GM21825 (cell line): Measurements from ENCODE around the gene DCUN1D2.
"Not testable (repeated sequence)": the region's sequence is repeated elsewhere in the genome, so short reads cannot be mapped to it uniquely, and the experiment has no call there.

Experiments
- ATAC-seq: cut with Tn5 transposase; IDR thresholded peaks from one replicate; pipeline ENCODE4 v1.9.1; 2021; ENCODE audit warnings: mild to moderate bottlenecking, moderate library complexity; ENCODE audit not compliant: unreplicated experiment

DCUN1D2 gene

DNA sequence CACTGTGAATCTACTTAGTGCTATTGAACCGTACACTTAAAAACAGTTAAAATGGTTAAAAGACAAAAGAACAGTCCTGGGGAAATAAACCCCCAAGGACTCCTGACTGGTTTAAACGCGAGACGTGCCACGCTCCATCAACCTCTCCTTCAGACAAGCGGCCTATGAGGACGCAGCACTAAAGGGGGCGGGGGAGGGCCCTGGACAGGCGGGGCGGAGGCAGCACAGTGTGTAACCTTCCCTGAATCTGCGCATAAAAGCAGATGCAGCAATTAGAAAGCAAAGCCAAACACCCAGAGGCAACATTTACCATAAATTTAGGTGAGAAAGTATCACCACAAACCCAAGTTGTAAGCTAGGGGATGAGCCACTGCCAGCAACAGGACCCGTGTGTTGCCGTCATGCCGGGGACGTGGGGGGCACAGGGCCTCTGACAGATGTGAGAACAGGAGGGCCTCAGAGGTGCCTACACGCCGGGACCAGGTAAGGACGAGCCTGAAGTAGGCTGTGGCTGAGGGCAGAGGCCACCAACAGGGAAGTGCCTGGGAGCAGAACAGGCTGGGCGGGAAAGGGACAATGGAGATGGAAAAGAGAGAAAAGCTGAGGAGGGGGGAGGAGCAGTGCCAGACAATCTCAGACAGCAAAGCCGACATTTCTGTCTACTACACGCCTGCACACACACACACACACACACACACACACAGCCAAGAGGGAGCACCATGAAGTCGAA is 21.9 kb downstream of the DCUN1D2 start:
- ATAC-seq, result no peak

DNA sequence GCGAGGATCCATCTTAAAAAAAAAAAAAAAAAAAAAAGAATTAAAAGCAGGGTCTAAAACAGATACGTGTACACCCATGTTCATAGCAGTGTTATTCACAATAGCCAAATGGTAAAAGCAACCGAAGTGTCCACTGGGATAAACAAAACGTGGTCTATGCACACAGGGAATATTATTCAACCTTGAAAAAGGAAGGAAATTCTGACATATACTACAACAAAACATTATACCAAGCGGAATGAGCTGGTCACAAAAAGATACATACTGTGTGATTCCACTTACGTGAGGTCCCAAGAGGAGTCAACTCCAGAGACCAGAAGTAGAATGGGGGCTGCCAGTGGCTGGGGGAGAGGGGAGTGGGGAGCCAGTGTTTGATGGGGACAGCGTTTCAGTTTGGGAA is 22.5 kb downstream of the DCUN1D2 start:
- no peak for ATAC-seq

DNA sequence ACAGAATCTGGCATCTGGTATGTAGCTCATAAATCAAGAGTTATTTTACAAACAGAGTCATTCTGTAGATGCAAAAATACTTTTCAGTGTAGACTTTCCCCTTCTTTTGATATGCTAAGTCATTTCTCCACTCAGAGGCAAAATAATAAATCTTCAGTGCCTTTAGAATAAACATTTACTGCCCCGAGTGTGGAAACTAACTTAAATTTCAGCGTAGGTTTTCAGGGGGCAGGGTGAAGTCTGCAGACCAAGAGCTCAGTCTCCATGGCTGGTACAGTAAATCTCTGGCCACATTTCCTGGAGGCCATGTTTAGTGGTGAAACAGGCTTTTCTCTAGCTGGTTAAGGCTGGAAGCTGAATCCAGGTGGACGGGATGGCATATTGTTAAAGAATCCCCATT is 24.1 kb downstream of the DCUN1D2 start:
- no peak for ATAC-seq

DNA sequence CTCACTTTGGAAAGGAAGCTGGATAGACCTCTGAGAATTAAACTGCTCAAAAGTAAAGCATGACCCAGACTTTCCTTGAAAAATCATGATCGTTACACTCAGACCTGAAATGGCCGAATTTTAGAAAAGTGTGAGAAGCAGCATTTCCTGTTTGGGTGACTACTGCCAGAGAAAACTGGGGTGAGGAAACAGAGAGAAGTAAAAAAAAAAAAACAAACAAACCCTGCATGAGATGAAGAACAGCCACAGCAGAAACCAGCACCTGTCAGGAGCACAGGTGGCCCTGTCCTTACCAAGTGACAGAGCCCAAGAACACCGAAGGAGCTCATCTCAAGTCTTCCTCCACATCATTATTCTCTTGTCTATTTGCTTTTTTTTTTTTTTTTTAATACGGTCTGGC is 25.2 kb downstream of the DCUN1D2 start:
- ATAC-seq, result no peak

DNA sequence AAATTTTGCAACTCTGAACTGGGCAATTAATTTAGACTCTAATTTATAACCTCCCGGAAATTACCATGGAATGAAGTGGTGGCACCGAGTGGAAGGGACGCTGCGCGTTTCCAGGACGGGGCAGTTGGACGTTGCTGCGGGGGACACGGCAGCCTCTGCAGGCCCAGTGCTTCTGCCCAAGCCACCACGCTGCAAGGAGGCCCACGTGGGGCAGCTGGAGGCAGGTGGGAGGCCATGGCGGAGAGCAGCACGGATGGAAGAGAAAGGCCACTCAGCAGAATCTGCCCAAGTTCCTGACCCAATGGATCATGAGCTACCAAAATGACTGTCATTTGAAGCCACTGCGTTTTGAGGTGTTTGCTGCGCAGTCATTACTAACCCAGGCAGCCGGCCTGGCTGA is 26.0 kb downstream of the DCUN1D2 start:
- ATAC-seq, result no peak

DNA sequence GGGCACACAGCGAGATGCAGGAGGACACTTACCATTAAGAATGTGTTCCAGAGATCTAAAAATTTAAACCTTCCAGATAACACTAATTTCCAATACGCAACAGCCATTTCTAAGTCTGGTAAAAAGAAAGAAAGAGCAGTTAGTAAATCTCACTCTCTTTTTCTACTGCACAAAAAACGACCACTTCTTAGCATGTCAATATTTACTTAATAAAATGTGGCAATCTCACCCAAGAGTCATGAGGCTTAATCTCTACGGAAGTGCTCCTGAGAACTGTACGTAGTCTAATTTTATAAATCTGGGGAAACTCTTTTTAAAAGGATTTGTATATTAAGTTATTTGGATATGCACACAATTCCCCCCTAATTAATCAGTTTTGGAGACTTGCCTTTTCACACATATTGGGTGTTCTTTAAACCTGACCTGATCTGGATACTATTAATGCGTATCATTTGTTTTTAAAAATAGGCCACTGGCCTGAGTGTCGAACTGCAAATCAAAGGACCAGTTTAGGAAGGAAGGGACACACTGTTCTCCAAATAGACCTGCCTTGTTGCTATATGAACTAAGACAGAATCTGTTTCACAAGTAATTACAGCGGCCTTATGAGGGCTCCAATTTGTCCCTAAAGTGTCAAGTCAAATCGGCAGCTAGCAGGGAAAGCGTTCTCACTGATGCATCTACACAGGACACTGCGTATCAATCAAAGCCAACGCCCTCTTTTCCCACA is 29.3 kb downstream of the DCUN1D2 start:
- no peak for ATAC-seq

DNA sequence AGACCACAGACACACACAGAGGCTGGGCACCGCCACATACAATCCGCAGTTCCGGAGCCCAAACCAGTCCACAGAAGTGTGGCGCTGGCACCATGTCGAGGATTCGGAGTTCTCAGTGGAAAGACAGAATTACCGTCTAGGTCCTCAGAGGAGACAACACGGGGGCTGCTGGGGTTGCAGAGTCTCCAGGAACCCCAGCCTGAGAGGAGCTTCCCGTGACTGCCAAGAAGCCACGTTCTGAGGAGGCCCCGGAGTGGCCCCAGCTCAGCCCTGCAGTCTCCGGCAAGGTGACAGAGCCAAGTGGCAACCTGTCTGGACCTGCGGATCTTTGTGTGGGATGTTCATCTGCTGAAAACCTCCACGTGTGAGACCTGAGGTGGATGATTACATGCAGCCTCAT is 29.9 kb downstream of the DCUN1D2 start:
- ATAC-seq, result no peak

DNA sequence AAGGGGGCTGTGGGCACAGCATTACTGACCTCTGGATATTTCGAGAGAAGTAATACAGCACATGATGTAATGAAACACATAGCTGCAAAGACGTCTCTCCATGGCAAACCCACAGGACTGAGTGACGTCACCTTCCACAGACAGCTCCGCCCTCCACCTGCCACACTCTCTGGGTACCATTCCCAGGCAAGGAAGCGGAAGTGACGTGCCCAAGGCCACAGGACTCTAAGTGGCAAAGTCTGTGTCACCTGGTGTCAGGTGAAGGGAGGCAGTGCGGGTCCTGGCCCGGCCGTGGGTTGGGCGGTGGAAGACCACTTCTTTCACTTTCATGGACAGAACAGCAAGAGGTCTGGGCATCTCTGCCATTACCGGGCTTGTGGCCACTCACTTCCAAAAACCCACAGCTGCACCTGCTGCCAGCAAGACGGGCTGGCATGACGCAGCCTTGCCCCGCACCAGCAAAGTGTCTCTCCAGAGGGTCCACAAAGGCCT is 30.4 kb downstream of the DCUN1D2 start:
- no peak for ATAC-seq

DNA sequence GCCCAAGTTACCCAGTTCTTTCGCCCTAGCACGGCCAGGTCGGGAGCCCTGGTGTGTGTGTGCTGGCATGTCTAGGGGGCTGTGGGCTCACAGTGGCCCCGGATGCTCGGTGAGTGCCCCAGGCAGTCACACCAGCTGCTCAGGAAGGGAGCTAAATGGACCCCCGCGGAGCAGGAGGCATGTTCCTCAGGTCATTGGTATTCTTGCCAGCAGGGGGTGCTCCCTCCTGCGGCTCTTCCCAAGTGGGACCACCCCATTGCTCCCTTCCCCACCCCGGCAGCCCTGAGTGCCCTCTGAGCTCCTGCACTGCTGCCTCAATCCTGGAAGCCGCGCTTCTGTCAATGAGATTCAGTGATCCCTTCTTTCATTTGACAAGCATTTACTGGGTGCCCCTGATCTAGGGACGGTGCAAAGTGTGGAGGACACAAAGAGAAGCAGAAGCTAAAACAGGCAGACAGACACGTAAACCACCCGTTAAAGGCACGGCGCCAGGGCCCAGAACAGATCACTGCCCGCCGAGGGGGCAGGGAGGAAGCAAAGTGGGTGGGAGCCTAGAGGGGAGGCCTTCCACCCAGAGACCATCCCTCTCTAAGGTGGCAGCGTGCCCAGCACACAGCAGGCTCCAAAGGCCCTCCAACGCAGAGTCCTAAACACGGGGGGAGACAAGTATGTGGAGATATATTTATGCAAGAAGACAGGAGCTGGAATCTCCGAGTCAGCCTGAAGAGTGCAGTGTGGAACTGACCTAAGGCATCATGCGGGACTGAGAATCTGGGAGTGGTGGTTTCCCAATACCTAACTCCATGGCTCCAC is 32.1 kb downstream of the DCUN1D2 start:
- no peak for ATAC-seq

DNA sequence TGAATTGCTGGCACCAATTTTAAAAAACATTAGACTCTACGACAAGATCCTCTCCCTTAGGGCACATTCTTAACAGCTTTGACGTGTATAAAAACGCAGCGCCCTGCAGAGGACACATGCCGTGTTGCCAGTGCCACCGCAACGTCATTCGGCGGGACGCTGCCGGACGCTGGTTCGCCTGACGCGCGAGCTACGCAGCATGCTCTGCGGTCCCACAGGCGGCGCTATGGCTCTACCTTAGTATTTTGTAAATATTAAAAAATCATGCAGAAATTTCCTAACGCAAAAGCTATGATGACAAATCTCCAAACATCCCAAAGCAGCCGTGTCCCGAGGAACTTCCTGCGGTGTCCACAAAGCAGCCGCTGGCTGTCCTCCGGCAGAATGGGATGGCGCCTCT is 33.0 kb downstream of the DCUN1D2 start:
- ATAC-seq, result no peak

DNA sequence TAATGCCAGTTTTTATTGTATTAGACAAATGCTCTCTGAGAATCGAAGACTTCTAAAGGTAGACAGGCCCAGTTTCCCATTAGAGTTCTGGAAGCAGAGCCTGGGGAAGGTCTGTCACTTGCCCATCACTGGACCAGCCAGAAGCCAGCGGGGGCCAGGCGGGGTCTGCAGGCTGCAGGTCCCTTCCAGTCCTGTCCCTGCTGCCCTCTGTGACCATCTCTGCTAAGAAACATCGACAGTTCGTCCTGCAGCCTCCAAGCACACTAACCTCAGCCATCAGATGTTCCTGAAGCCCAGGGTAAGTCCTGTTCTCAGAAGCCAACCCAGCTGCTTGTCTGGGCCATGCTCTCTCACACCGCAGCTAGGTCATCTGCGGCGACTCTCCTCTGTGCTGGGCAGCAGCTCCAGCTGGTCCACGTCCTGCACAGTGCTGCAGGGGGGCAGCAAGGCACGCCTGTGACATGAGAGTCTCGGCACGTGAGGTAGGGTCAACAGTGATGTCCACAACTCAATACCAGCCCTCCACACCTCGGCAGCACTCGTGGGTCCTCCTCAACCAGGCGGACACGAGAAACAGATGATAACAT is 34.3 kb downstream of the DCUN1D2 start:
- no peak for ATAC-seq

DNA sequence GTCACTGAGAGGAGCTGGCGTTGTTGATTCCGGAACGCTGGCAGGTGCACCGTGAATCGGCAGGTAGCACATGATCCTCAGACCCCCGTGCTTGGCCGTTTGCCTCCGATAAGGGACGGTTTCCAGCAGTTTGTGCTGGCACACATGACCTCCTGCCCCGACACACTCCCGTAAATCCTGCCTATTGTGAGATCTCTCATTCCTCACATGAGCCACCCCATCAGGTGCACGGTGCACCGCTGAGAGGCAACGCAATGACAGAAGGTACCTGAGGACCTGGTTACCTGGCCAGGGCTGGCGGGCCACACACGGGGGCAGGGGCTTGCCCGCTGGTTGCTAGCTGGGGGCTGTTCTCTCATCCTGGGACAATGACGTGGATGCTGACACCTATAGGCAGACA is 35.1 kb downstream of the DCUN1D2 start:
- ATAC-seq, result no peak

DNA sequence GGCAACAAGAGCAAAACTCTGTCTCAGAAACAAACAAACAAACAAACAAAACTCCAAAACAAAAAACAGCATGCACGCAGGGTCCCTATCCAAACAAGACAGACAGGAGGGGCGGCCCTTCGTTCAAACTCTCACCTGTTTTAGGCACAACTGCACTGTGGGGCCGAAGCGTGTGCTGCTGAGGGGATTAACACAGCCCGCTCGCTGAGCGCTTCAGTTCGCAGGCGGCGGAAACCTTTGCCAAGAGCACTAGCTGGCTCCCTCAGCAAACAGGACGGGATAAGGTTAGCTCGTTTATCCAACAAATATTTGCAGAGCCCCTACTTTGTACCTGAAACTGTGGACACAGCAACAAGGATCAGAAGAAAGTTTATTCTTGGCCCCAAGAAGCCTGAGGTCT is 35.6 kb downstream of the DCUN1D2 start:
- no peak for ATAC-seq

DNA sequence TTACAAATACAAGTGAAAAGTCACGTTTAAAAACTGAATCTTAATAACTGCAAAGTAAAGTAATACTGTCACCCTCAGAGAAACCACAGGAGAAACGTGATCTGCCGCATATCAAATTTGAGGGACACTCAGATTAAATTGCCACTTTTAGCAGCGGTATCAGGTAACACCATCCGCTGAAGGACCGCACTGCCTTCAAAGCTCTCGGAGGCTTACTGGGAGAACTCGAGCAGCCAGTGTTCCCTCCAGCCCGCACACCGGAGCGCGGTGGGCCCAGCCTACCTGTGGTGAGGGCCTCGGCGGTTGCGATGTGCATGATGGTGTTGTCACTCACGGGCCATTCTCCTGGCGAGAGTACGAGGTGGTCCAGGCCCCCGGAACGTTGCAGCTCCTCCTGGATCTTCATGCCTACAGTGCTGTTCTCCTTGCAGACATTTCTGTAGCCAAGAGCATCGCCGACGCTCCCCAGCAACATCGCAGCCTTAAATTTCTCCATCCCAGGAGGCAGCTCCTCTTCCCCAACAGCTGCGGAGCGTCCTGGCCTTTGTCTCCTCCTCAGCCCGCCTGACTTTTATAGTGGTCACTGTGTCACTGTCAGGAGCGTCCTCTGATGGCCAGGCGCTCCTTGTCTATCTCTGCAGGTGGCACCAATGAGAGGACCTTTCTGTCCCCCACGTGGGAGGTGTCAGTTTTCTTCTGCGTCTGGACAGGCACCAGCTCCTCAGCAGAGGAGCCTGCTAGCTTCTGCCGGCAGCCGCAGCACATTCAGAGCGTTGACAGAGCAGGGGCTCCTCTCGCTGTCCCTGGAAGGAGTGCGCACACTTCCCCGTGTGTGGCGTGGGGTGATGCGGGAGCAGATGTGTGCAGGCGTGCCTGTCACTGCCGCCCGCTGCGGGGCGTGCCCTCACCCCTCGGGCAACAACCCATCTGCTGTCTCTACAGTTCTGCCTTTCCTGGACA is 37.3 kb downstream of the DCUN1D2 start, which contains the start of gene ADPRHL1:
Gene ADPRHL1, minus strand, starts transcription at position 547 of the 960 bp plus-strand sequence. Its CDS starts 51 bp downstream, at position 496.
- ATAC-seq, result no peak

DNA sequence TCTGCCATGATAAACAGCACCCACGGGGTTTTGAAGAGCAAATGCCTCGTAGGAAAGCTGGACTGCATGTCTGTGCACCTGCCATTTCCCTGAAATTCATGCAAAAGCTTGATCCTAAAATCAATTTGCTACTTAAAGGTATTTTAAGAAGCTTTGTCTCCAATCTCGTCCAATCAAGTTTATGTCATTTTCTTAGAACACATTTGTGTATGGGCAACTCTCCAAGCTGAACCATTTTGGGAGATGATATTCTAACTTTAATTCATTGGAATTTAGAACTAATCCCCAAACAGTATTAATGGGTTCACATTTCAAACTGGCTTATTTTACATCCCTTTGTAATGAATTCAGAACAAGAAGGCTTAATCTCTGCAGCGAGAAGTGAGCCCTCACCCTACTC is 38.0 kb downstream of the DCUN1D2 start:
- no peak for ATAC-seq

DNA sequence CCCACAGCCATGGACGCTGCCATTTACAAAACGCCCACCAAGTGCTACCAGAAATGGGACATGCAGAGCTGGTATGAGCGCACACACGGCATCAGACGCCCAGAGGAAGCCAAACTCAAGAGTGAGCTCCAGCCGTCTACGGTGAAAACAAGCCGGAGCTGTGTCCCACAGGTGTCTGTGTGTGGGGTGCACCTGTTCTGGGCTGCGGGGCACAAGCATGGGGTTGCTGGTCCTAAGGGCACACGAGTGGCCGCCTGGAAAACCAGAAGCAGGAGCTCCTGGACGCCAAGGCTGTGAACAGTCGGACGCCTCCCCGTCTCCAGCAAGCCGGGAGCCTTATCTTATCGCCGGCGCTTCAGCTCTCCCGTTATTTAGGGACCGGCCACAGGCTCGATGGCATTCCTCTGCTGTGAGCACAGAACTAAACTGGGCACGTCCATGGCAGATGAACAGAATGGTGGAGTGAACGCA is 38.5 kb downstream of the DCUN1D2 start:
- no peak for ATAC-seq

DNA sequence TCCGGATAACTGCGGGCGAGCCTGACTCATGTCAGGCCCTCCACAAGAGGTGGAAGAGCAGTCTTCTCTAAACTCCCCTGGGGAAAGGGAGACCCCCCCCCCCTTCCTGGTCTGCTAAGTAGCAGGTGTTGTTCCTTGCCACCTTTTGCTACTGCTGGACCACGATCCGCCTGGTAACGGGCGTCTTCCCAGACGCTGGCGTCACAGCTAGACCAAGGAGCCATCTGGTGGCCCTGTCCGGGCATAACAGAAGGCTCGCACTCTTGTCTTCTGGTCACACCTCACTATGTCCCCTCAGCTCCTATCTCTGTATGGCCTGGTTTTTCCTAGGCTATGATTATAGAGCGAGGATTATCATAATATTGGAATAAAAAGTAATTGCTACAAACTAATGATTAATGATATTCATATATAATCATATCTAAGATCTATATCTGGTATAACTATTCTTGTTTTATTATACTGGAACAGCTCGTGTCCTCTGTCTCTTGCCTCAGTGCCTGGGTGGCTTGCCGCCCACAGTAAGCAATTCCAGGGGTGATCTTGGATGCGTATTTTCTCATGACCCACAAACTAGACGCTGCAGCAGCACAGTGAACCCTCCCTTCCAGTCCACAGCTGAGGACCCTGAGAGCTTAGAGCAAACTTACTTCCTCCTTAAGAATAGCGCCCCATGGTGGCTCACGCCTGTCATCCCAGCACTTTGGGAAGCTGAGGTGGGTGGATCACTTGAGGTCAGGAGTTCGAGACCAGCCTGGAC is 39.5 kb downstream of the DCUN1D2 start:
- not testable (repeated sequence) for ATAC-seq

DNA sequence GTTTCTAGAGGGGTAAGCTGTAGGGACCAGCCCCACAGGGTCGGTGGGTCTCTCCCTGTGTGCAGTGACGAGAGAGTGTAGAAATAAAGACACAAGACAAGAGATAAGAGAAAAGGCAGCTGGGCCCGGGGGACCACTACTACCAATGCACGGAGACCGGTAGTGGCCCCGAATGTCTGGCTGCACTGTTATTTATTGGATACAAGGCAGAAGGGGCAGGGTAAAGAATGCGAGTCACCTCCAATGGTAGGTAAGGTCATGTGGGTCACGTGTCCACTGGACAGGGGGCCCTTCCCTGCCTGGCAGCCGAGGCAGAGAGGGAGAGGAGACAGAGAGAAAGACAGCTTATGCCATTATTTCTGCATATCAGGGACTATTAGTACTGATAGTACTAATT is 40.2 kb downstream of the DCUN1D2 start:
- not testable (repeated sequence) for ATAC-seq

DNA sequence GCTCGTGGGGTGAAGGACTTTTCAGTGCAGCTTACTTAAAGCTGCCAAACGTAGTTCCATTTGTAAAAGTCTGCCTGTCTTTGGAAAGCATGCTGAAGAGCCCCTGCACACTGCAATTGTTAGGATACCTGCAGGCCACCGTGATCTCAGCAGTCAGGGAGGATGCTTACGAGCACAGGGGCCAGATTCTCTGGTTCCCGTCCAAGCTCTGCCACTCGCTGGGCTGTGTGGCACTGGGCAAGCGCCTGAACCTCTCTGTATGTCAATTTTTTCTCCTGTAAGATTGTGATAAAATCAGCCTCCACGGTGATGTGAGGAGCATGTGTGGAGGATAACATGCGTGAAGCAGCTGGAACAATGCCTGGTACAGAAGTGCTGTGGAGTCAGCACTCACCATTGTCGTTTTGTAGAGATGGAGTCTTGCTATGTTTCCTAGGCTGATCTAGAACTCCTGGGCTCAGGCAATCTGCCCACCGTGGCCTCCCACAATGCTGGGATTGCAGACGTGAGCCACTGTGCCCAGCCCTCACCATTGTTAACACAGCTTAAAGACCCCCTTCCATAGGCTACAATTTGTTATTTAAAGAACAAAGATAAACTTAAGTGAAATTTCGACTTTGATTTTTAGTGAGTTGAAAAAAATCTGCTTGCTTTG is 40.7 kb downstream of the DCUN1D2 start:
- ATAC-seq, result no peak
